Caco-2 (cell line): Measurements from ENCODE around the gene INHBB. TPM values are rescaled to one million over a fixed set of nuclear protein-coding genes. Genes with fewer than 3 reads are reported as not detected.
"Not testable (repeated sequence)": the region's sequence is repeated elsewhere in the genome, so short reads cannot be mapped to it uniquely, and the experiment has no call there.

Experiments
- BruUV-seq: library from RNA; stranded (reverse); fragments of 400-500 nt; replicated peaks from 2 replicates; lab custom pipeline; 2021; lab: Mats Ljungman, UMichigan
- CTCF ChIA-PET: fragments of 300-600 bp; sonication (Branson Sonifier 250); formaldehyde crosslinking; loops from one replicate; lab custom pipeline; 2022; ENCODE audit warnings: antibody characterized with exemption; lab: Charles Lee
- POLR2A ChIA-PET: fragments of 300-600 bp; sonication (Branson Sonifier 250); formaldehyde crosslinking; loops from one replicate; lab custom pipeline; 2022; ENCODE audit warnings: antibody characterized with exemption; lab: Charles Lee
- DNase-seq, 2 experiments: peaks; one replicate each; pipeline versions ENCODE4 v3.0.0 to v3.0.0-alpha.2; 2020 to 2022
- H3K27me3 ChIP-seq: replicated peaks from 2 replicates; pipeline ENCODE4 v1.6.0; 2011; ENCODE audit warnings: low read length; ENCODE audit not compliant: control insufficient read depth, insufficient read depth
- H3K36me3 ChIP-seq: 2 replicates; pipeline ENCODE4 v1.5.1; 2011; ENCODE audit warnings: low read length; ENCODE audit not compliant: control insufficient read depth, insufficient read depth
- H3K4me1 ChIP-seq: fragments of 250-450 bp; sonication (Bioruptor Pico); 2 replicates; pipeline ENCODE4 v1.5.1; 2020; ENCODE audit warnings: mild to moderate bottlenecking
- H3K4me3 ChIP-seq: 2 replicates; pipeline ENCODE4 v1.5.1; 2011; ENCODE audit warnings: low read depth, mild to moderate bottlenecking, control low read depth, low read length
- H3K9me3 ChIP-seq: fragments of 250-450 bp; sonication (Bioruptor Pico); 2 replicates; pipeline ENCODE4 v1.5.1; 2020; ENCODE audit warnings: mild to moderate bottlenecking, moderate library complexity
- H3K27ac Mint-ChIP-seq: one replicate; pipeline ENCODE4 v1.8.0; 2022; ENCODE audit warnings: mixed read lengths; ENCODE audit not compliant: unreplicated experiment
- H3K27me3 Mint-ChIP-seq: one replicate; pipeline ENCODE4 v1.8.0; 2022; ENCODE audit warnings: mixed read lengths; ENCODE audit not compliant: insufficient read depth, unreplicated experiment
- H3K36me3 Mint-ChIP-seq: one replicate; pipeline ENCODE4 v1.8.0; 2022; ENCODE audit warnings: mild to moderate bottlenecking, mixed read lengths; ENCODE audit not compliant: insufficient read depth, unreplicated experiment
- H3K4me1 Mint-ChIP-seq: one replicate; pipeline ENCODE4 v1.8.0; 2022; ENCODE audit warnings: low read depth, mixed read lengths; ENCODE audit not compliant: unreplicated experiment
- H3K4me3 Mint-ChIP-seq: one replicate; pipeline ENCODE4 v1.8.0; 2022; ENCODE audit warnings: mild to moderate bottlenecking, moderate library complexity, mixed read lengths; ENCODE audit not compliant: unreplicated experiment
- H3K9me3 Mint-ChIP-seq: one replicate; pipeline ENCODE4 v1.8.0; 2022; ENCODE audit warnings: mixed read lengths; ENCODE audit not compliant: unreplicated experiment
- CTCF ChIP-seq, 2 experiments: fragments of 200-600 bp in 1 of 2; IDR thresholded peaks; 1 replicate in 1 of 2; 2 replicates in 1 of 2; pipeline versions ENCODE4 v1.5.1 to v1.8.0; 2011 to 2022; ENCODE audit warnings: antibody characterized with exemption in 1 of 2, control low read depth in 1 of 2, inconsistent platforms in 1 of 2, low read depth in 1 of 2, low read length in 1 of 2, mild to moderate bottlenecking in 1 of 2, moderate library complexity in 1 of 2; ENCODE audit not compliant: insufficient read depth in 1 of 2, severe bottlenecking in 1 of 2, unreplicated experiment in 1 of 2
- intact Hi-C: fragments of 100-400 bp; cut with micrococcal nuclease; formaldehyde crosslinking; loops from one replicate; pipeline ENCODE4 v1.10.0; 2022; ENCODE audit not compliant: unreplicated experiment
- total RNA-seq: library from RNA; stranded (reverse); gene quantifications from 2 replicates; pipeline ENCODE4 v1.2.3, GENCODE V29; 2022

The INHBB gene
- total RNA-seq, 1 experiment from 2014 or later, result 28.9 TPM

GRCh38 chr2:120388222-120389035, 42.5 kb downstream of the INHBB start:
- Histone ChIP-seq H3K4me3 (no peak overlapping the region), H3K4me1 (peaks cover 22% of the 10 kb centered on the region), H3K36me3 (no peaks in the 10 kb centered on the region), H3K9me3 (no peaks in the 10 kb centered on the region; the same call in 1 of the 2 replicates), H3K27me3 (no peaks in the 10 kb centered on the region)
- intact Hi-C loops, result no loop called here
- CTCF ChIA-PET, result no interaction called here
- POLR2A ChIA-PET, result no interaction called here
- Mint-ChIP-seq H3K27ac (no peak overlapping the region), H3K4me1 (no peaks in the 10 kb centered on the region), H3K27me3 (no peaks in the 10 kb centered on the region), H3K4me3 (no peak overlapping the region), H3K36me3 (no peaks in the 10 kb centered on the region), H3K9me3 (no peaks in the 10 kb centered on the region)
- DNase-seq, result peak in 1 of 2 experiments; percentile 19
- no TSS peak for BruUV-seq
- no peak for TF ChIP-seq CTCF (IDR thresholded peaks at IDR 0.05; ENCODE audit: insufficient read depth in 1 of 2, low read depth in 1 of 2, low read length in 1 of 2, severe bottlenecking in 1 of 2, unreplicated experiment in 1 of 2)

- TF ChIP-seq CTCF (IDR thresholded peaks at IDR 0.05; ENCODE audit: insufficient read depth in 1 of 2, low read depth in 1 of 2, low read length in 1 of 2, severe bottlenecking in 1 of 2, unreplicated experiment in 1 of 2), result no peak
- no peaks in the 10 kb centered on the region for H3K4me1 Mint-ChIP-seq
Measured at GRCh38 chr2:120389036-120389391, 43.1 kb downstream of the INHBB start.

DNA sequence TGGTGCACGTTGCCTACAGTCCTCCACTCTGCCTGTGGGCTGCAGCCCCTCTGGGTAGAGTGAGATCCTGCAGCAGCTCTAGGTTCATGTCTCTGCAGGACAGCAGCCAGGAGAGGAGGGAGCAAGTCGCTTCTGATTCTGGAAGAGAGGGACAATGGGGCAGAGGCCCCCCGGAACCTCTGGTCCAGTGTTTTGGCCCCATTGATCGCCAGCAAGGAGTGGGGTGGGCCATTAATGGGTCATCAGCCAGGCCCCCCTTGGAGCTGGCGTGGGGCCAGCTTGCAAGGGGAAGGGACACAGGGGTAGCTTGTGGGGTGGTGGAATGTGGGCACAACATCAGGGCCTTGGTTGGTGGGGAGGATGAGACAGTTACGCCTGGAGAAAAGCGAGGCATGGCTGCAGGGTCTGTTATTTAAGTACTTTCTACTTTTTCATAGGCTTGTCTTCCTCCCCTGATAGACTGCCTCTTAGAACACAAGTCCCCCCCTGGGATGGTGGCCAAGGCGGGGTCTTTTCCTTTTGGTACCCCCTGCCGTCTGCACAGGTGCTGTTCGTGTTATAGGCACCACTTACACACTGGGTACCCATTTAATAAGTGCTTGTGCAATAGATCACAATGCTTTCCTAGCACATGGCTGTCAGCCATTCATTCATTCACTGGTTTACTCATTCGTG, 44.6 kb downstream of the INHBB start:
- H3K4me1 ChIP-seq, result peaks cover 6% of the 10 kb centered on the region
- no peak overlapping the region for H3K4me3 ChIP-seq
- Mint-ChIP-seq H3K27ac (no peak overlapping the region), H3K4me3 (no peak overlapping the region), H3K27me3 (no peaks in the 10 kb centered on the region), H3K36me3 (no peaks in the 10 kb centered on the region), H3K4me1 (peaks cover 5% of the 10 kb centered on the region), H3K9me3 (no peaks in the 10 kb centered on the region)
- CTCF ChIA-PET, result no interaction called here
- no TSS peak for BruUV-seq
- POLR2A ChIA-PET, result no interaction called here
- H3K27me3 ChIP-seq, result no peaks in the 10 kb centered on the region
- no peaks in the 10 kb centered on the region; the same call in 1 of the 2 replicates for H3K9me3 ChIP-seq
- no peak for DNase-seq
- no peak for TF ChIP-seq CTCF (IDR thresholded peaks at IDR 0.05; ENCODE audit: insufficient read depth in 1 of 2, low read depth in 1 of 2, low read length in 1 of 2, severe bottlenecking in 1 of 2, unreplicated experiment in 1 of 2)
- intact Hi-C loops, result no loop called here
- no peaks in the 10 kb centered on the region for H3K36me3 ChIP-seq

More at GRCh38 chr2:120389036-120389391, 43.1 kb downstream of the INHBB start:
- H3K4me1 ChIP-seq, result peaks cover 17% of the 10 kb centered on the region
- no peak overlapping the region for H3K4me3 Mint-ChIP-seq
- H3K36me3 ChIP-seq, result no peaks in the 10 kb centered on the region
- no peaks in the 10 kb centered on the region for H3K27me3 Mint-ChIP-seq
- H3K27ac Mint-ChIP-seq, result no peak overlapping the region
- no peaks in the 10 kb centered on the region for H3K27me3 ChIP-seq
- ChIA-PET CTCF (no interaction called here), POLR2A (no interaction called here)
- intact Hi-C loops, result no loop called here
- BruUV-seq, result no TSS peak
- H3K4me3 ChIP-seq, result no peak overlapping the region
- H3K36me3 Mint-ChIP-seq, result no peaks in the 10 kb centered on the region
- H3K9me3 Mint-ChIP-seq, result no peaks in the 10 kb centered on the region
- DNase-seq, result peak in 1 of 2 experiments; percentile 30
- H3K9me3 ChIP-seq, result no peaks in the 10 kb centered on the region; the same call in 1 of the 2 replicates

DNA sequence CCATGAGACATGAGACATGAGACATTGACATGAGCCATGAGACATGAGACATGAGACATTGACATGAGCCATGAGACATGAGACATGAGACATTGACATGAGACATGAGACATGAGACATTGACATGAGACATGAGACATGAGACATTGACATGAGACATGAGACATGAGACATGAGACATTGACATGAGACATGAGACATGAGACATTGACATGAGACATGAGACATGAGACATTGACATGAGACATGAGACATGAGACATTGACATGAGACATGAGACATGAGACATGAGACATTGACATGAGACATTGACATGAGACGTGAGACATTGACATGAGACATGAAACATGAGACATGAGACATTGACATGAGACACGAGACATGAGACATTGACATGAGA, 45.4 kb downstream of the INHBB start:
- H3K27me3 ChIP-seq, H3K36me3 Mint-ChIP-seq, H3K9me3 Mint-ChIP-seq, H3K4me1 Mint-ChIP-seq, CTCF ChIA-PET, H3K4me3 ChIP-seq, H3K36me3 ChIP-seq, H3K4me3 Mint-ChIP-seq, H3K27ac Mint-ChIP-seq, DNase-seq, POLR2A ChIA-PET, H3K27me3 Mint-ChIP-seq, H3K9me3 ChIP-seq, BruUV-seq, intact Hi-C loops: not testable (repeated sequence)
- H3K4me1 ChIP-seq, result peaks cover 12% of the 10 kb centered on the region
